Spleen (tissue), 11 donors: Measurements from ENCODE around the gene PLCB4. TPM values are rescaled to one million over a fixed set of nuclear protein-coding genes. Genes with fewer than 3 reads are reported as not detected.

Experiments used
- DNase-seq: peaks from one replicate; pipeline ENCODE4 v3.0.0-alpha.2; 2020
- H3K27ac ChIP-seq, 8 donors: fragments of 200-600 bp; sonication (generic) in 7 of 8; 1 replicate in 4 of 8; 2 replicates in 4 of 8; pipeline versions ENCODE4 v1.5.0 to v1.8.0; 2016 to 2021; ENCODE audit warnings: inconsistent platforms in 4 of 8, mild to moderate bottlenecking in 4 of 8, moderate library complexity in 1 of 8
- H3K27me3 ChIP-seq, 7 donors: fragments of 200-600 bp; sonication (generic) in 6 of 7; replicated peaks in 1 of 7; 1 replicate in 4 of 7; 2 replicates in 3 of 7; pipeline versions ENCODE4 v1.5.0 to v1.8.0; 2016 to 2021; ENCODE audit warnings: inconsistent platforms in 3 of 7, mild to moderate bottlenecking in 1 of 7
- H3K36me3 ChIP-seq, 6 donors: fragments of 200-600 bp; sonication (generic) in 5 of 6; 1 replicate in 4 of 6; 2 replicates in 2 of 6; pipeline versions ENCODE4 v1.5.0 to v1.8.0; 2016 to 2021; ENCODE audit warnings: inconsistent platforms in 2 of 6
- H3K4me1 ChIP-seq, 6 donors: fragments of 200-600 bp; sonication (generic) in 5 of 6; 1 replicate in 3 of 6; 2 replicates in 3 of 6; pipeline versions ENCODE4 v1.5.0 to v1.8.0; 2016 to 2021; ENCODE audit warnings: inconsistent platforms in 3 of 6
- H3K4me3 ChIP-seq, 8 donors: fragments of 200-600 bp; sonication (generic) in 7 of 8; 1 replicate in 4 of 8; 2 replicates in 4 of 8; pipeline versions ENCODE4 v1.5.0 to v1.8.0; 2016 to 2021; ENCODE audit warnings: inconsistent platforms in 4 of 8, mild to moderate bottlenecking in 4 of 8, moderate library complexity in 2 of 8
- H3K9me3 ChIP-seq, 8 donors: fragments of 200-600 bp; sonication (generic) in 7 of 8; 1 replicate in 4 of 8; 2 replicates in 4 of 8; pipeline versions ENCODE4 v1.5.0 to v1.8.0; 2016 to 2021; ENCODE audit warnings: inconsistent platforms in 4 of 8
- POLR2A ChIP-seq, 3 donors: fragments of 450-650 bp; IDR thresholded peaks; one replicate each; pipeline ENCODE4 v1.5.1; 2017; ENCODE audit warnings: antibody characterized with exemption in 3 of 3, mild to moderate bottlenecking in 1 of 3
- POLR2AphosphoS5 ChIP-seq, 3 donors: sonication (generic); formaldehyde crosslinking; IDR thresholded peaks; one replicate each; pipeline ENCODE4 v1.5.1; 2017; ENCODE audit warnings: antibody characterized with exemption in 3 of 3
- WGBS, 5 donors: extraction: QIAGEN DNeasy Blood & Tissue Kit in 3 of 5; methylation state at CpG; one replicate each; pipeline versions ENCODE4 v1.1.5 to v1.1.7; 2013 to 2018; 5-methylcytosine and 5-hydroxymethylcytosine counted together
- intact Hi-C: fragments of 100-400 bp; cut with DNase I; formaldehyde crosslinking; loops from one replicate; pipeline ENCODE4 v1.15.0; 2023; ENCODE audit warnings: low total_unique reads
- polyA plus RNA-seq, 3 donors: library from polyadenylated mRNA; stranded (reverse); fragments of 200-250 nt; gene quantifications; one replicate each; pipeline ENCODE4 v1.2.1, GENCODE V29; 2013
- total RNA-seq, 7 donors: library from RNA; depleted of rRNA in 3 of 7; stranded (reverse); fragments of >200 nt in 3 of 7; fragmentation: NEBNext Ultra II Directional in 4 of 7; extraction: Animal tissue kit (Norgen Biotek cat#: 25700) in 4 of 7; gene quantifications; one replicate each; pipeline versions ENCODE4 v1.1.0 to v1.2.1, GENCODE V29; 2016 to 2021
- TF ChIP-seq, protein P1 (sequence below), 11 experiments: fragments of 200-600 bp in 7 of 11; fragments of 450-650 bp in 4 of 11; sonication (generic) in 4 of 11; IDR thresholded peaks in 8 of 11; conservative IDR thresholded peaks in 3 of 11; 1 replicate in 7 of 11; 2 replicates in 4 of 11; pipeline versions ENCODE4 v1.4.0 to v1.8.0; 2016 to 2021; ENCODE audit warnings: antibody characterized with exemption in 11 of 11, inconsistent platforms in 4 of 11, mild to moderate bottlenecking in 1 of 11
- donor health status: healthy with polysubstance abuse.
- donor health status: DM: no; HTN: no; CAD: no; lungs with moderate emphysema.
- donor health status: DM: no; HTN: no; CAD: no.
- donor health status: Bipolar disorder and iron deficiency.
- donor health status: healthy.
- donor health status: DM: no; HTN: no; CAD: no.
- donor health status: DM: yes; HTN: yes; CAD: no.

Gene PLCB4
- total and polyA plus RNA-seq, 10 donors = 0.43 to 4.9 (median 1.6) TPM

DNA sequence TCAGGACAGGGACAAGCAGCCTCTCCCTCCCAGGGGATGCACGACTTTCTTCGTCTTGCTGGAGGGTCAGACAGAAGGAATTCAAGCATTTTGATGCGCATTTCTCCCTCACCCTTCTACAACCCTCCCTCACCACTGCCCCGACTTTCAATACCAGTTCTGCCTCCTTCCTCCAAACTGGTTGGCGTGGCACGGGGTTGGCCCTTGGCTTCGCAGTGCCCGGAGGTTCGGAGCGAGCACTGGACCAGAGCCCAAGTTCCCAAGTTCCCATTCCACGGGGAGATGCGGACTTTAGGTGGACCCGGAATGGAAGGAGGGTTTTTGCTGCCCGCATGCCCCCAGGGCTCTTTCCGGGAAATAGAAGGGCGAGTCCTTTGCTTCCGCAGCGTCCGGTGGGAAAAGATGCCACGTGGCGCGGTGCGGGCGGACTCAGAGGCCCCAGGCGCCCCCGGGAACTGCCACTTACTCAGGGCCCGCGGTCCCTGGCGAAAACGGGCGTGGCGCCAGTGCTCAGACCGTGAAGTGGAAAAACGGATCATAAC is 437.5 kb downstream of the PLCB4 start:
- TF ChIP-seq POLR2A (IDR thresholded peaks at IDR 0.05) (no peak), POLR2AphosphoS5 (IDR thresholded peaks at IDR 0.05) (no peak)
- TF ChIP-seq, protein P1, sequence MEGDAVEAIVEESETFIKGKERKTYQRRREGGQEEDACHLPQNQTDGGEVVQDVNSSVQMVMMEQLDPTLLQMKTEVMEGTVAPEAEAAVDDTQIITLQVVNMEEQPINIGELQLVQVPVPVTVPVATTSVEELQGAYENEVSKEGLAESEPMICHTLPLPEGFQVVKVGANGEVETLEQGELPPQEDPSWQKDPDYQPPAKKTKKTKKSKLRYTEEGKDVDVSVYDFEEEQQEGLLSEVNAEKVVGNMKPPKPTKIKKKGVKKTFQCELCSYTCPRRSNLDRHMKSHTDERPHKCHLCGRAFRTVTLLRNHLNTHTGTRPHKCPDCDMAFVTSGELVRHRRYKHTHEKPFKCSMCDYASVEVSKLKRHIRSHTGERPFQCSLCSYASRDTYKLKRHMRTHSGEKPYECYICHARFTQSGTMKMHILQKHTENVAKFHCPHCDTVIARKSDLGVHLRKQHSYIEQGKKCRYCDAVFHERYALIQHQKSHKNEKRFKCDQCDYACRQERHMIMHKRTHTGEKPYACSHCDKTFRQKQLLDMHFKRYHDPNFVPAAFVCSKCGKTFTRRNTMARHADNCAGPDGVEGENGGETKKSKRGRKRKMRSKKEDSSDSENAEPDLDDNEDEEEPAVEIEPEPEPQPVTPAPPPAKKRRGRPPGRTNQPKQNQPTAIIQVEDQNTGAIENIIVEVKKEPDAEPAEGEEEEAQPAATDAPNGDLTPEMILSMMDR (IDR thresholded peaks at IDR 0.05 in 8 of 11, conservative IDR thresholded peaks at IDR 0.05 in 3 of 11) = no peak
- Histone ChIP-seq H3K36me3 (no peaks in the 10 kb centered on the region), H3K4me1 (peaks cover 0 to 28% (median 4%) of the 10 kb centered on the region in 6 donors), H3K27ac (no peak overlapping the region), H3K27me3 (peaks cover 3 to 67% (median 46%) of the 10 kb centered on the region in 7 donors), H3K4me3 (no peak overlapping the region), H3K9me3 (no peaks in the 10 kb centered on the region)
- DNase-seq = no peak
- WGBS, 5 donors = 11 to 23% (median 14%) methylated on average over 34 of the region's 34 CpGs
- intact Hi-C loops = no loop called here

- TF ChIP-seq POLR2AphosphoS5 (IDR thresholded peaks at IDR 0.05) (no peak), POLR2A (IDR thresholded peaks at IDR 0.05) (no peak)
- TF ChIP-seq, protein P1 (IDR thresholded peaks at IDR 0.05 in 8 of 11, conservative IDR thresholded peaks at IDR 0.05 in 3 of 11) = no peak
- no peak for DNase-seq
- H3K9me3 ChIP-seq = no peaks in the 10 kb centered on the region
- H3K27me3 ChIP-seq = peaks cover 3 to 73% (median 46%) of the 10 kb centered on the region in 7 donors
- H3K36me3 ChIP-seq = no peaks in the 10 kb centered on the region
- WGBS, 5 donors = 3 to 14% (median 6%) methylated on average over 25 to 31 of the region's 31 CpGs
- no peak overlapping the region for H3K27ac ChIP-seq
- peaks cover 0 to 28% (median 4%) of the 10 kb centered on the region in 6 donors for H3K4me1 ChIP-seq
- no peak overlapping the region for H3K4me3 ChIP-seq
- intact Hi-C loops = no loop called here
Observed at GRCh38 chr20:9506964-9507369, 438.1 kb downstream of the PLCB4 start.

DNA sequence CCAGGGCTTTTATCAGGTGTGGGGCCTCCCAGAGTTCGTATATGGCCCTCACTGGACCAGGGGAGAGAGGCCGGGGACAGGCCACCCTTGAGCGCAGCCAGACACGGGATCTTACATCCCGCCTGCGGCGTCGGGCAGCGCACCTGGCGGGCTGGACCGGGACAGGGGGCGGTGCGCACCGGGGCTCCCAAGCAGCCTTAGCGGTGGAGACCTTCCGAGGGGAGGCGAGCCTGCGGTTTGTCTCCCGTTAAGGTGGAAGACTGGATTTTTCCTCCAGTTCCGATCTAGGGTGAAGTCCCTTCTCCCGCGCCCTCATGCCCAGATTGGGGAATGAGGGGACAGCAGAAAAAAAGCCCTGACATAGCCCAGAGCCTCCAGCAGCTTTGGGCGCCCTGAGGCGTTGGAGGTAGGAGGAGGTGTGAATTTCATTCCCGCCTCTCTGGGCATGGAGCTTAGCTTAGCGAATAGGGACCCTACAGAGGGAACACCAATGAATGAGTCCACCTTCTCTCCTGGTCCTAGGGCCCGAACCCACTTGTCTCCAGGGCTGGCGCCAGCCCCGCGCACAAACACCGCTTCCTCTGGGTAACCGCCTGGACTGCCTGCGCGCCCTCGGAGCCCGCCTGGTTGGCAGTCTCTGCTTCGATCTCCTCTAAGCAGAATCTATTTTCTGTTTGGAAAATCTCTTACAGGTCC is 438.8 kb downstream of the PLCB4 start:
- intact Hi-C loops = no loop called here
- H3K27me3 ChIP-seq = peaks cover 3 to 80% (median 46%) of the 10 kb centered on the region in 7 donors
- no peak for TF ChIP-seq POLR2A (IDR thresholded peaks at IDR 0.05)
- TF ChIP-seq, protein P1 (IDR thresholded peaks at IDR 0.05 in 8 of 11, conservative IDR thresholded peaks at IDR 0.05 in 3 of 11) = no peak
- TF ChIP-seq POLR2AphosphoS5 (IDR thresholded peaks at IDR 0.05) = no peak
- no peak overlapping the region for H3K27ac ChIP-seq
- no peak overlapping the region for H3K4me3 ChIP-seq
- DNase-seq = no peak
- no peaks in the 10 kb centered on the region for H3K9me3 ChIP-seq
- WGBS, 5 donors = 8 to 29% (median 14%) methylated on average over 21 to 37 of the region's 37 CpGs
- H3K36me3 ChIP-seq = no peaks in the 10 kb centered on the region
- peaks cover 0 to 28% (median 4%) of the 10 kb centered on the region in 6 donors for H3K4me1 ChIP-seq

- Histone ChIP-seq H3K9me3 (no peaks in the 10 kb centered on the region), H3K36me3 (no peaks in the 10 kb centered on the region), H3K27me3 (peaks cover 3 to 86% (median 46%) of the 10 kb centered on the region in 7 donors), H3K4me3 (no peak overlapping the region), H3K27ac (no peak overlapping the region), H3K4me1 (peaks cover 0 to 28% (median 4%) of the 10 kb centered on the region in 6 donors)
- WGBS, 5 donors = 4 to 13% (median 7%) methylated on average over 23 of the region's 23 CpGs
- TF ChIP-seq, protein P1 (IDR thresholded peaks at IDR 0.05 in 8 of 11, conservative IDR thresholded peaks at IDR 0.05 in 3 of 11) = no peak
- TF ChIP-seq POLR2AphosphoS5 (IDR thresholded peaks at IDR 0.05) = no peak
- no peak for TF ChIP-seq POLR2A (IDR thresholded peaks at IDR 0.05)
- intact Hi-C loops = no loop called here
- DNase-seq = no peak
Observed at GRCh38 chr20:9508240-9508661, 439.4 kb downstream of the PLCB4 start.
